PFSK-1 (cell line): ENCODE data around the gene RPUSD3.

Experiments used
- SIN3A ChIP-seq: IDR thresholded peaks from 2 replicates; pipeline ENCODE4 v1.6.1; 2012; ENCODE audit warnings: mild to moderate bottlenecking, low read length, moderate library complexity, borderline replicate concordance; ENCODE audit not compliant: insufficient read depth
- TF ChIP-seq, protein P1 (sequence below), 2 experiments: IDR thresholded peaks; 2 replicates each; pipeline versions ENCODE4 v1.6.1 to v1.8.0; 2011 to 2012; ENCODE audit warnings: low read depth in 2 of 2, low read length in 2 of 2, control low read depth in 1 of 2, inconsistent platforms in 1 of 2, mild to moderate bottlenecking in 1 of 2, moderate library complexity in 1 of 2; ENCODE audit not compliant: insufficient read depth in 1 of 2

DNA sequence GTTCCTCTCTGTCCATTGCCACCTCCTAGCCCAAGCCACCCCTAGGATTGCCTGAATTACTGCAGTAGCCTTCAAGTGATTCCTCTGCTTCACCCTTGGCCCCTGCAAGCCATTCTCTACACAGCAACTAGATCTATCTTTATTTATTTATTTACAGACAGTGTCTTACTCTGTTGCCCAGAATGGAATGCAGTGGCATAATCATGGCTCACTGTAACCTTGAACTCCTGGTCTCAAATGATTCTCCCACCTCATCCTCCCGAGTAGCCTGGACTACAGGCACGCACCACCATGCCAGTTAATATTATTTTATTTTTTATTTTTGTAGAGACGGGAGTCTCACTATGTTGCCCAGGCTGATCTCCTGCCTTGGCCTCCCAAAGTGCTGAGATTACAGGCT lies 44.7 kb upstream of the RPUSD3 start:
- TF ChIP-seq, protein P1, sequence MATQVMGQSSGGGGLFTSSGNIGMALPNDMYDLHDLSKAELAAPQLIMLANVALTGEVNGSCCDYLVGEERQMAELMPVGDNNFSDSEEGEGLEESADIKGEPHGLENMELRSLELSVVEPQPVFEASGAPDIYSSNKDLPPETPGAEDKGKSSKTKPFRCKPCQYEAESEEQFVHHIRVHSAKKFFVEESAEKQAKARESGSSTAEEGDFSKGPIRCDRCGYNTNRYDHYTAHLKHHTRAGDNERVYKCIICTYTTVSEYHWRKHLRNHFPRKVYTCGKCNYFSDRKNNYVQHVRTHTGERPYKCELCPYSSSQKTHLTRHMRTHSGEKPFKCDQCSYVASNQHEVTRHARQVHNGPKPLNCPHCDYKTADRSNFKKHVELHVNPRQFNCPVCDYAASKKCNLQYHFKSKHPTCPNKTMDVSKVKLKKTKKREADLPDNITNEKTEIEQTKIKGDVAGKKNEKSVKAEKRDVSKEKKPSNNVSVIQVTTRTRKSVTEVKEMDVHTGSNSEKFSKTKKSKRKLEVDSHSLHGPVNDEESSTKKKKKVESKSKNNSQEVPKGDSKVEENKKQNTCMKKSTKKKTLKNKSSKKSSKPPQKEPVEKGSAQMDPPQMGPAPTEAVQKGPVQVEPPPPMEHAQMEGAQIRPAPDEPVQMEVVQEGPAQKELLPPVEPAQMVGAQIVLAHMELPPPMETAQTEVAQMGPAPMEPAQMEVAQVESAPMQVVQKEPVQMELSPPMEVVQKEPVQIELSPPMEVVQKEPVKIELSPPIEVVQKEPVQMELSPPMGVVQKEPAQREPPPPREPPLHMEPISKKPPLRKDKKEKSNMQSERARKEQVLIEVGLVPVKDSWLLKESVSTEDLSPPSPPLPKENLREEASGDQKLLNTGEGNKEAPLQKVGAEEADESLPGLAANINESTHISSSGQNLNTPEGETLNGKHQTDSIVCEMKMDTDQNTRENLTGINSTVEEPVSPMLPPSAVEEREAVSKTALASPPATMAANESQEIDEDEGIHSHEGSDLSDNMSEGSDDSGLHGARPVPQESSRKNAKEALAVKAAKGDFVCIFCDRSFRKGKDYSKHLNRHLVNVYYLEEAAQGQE (IDR thresholded peaks at IDR 0.05; ENCODE audit: insufficient read depth in 1 of 2, low read depth in 2 of 2, low read length in 2 of 2) = no peak
- no peak for TF ChIP-seq SIN3A
